ENCODE results near the gene PDCD5. TPM values are rescaled to one million over a fixed set of nuclear protein-coding genes. Genes with fewer than 3 reads are reported as not detected.

PDCD5 gene
- total RNA-seq, 1 experiment from 2014 or later, result 118 TPM

DNA sequence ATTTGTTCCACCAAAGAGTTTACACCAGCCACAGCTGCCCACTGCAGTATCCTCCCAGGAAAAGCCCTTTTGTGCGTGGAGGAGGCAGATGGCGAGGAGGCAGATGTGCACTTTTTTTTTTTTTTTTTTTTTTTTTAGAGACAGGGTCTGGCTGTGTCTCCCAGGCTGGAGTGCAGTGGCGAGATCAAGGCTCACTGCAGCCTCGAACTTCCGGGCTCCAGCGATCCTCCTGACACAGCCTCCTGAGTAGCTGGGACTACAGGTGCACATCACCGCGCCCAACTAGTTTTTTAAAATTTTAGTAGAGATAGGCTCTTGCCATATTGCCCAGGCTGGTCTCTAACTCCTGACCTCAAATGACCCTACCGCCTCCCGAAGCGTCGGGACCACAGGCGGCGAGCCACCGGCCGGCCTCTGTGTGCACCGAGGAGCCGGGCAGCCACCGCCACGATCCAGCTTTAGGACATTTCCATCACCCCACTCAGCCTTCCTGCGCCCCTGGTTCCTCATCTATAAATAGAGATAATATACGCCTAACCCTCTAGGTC is 563 bp upstream of the PDCD5 start:
- Mint-ChIP-seq H3K27ac (peak overlapping the region in 1 of 3 experiments; percentile 57; a peak in 1 of 7 replicates), H3K36me3 (ENCODE audit: insufficient read depth in 1 of 3, low read depth in 3 of 3) (peaks cover 8 to 31% (median 26%) of the 10 kb centered on the region in 3 experiments), H3K4me3 (peak overlapping the region; percentile 77 to 88), H3K27me3 (ENCODE audit: low read depth) (peaks cover 31% of the 10 kb centered on the region), H3K4me1 (peaks cover 8 to 9% of the 10 kb centered on the region in 2 experiments; a peak in 3 of 4 replicates), H3K9me3 (no peaks in the 10 kb centered on the region)
- DNase-seq, result peak; percentile 38
- Histone ChIP-seq H3K79me1 (ENCODE audit: insufficient read depth, low read depth, low read length, poor library complexity, severe bottlenecking) (peaks cover 5% of the 10 kb centered on the region), H3K14ac (ENCODE audit: insufficient read depth, low read length) (no peak overlapping the region), H3K23me2 (ENCODE audit: insufficient read length, low read depth, low read length, poor library complexity, severe bottlenecking) (peaks cover 4% of the 10 kb centered on the region), H3K4me2 (ENCODE audit: insufficient read depth, insufficient read length, low read length) (peak overlapping the region; percentile 52), H3K9me3 (ENCODE audit: control insufficient read depth, low read depth, low read length) (no peaks in the 10 kb centered on the region), H2AFZ (ENCODE audit: low read length) (no peak overlapping the region), H4K91ac (ENCODE audit: insufficient read length, low read depth, low read length) (no peak overlapping the region), H3K79me2 (ENCODE audit: insufficient read depth, low read length) (peaks cover 2% of the 10 kb centered on the region; the same call in 1 of the 2 replicates), H3K4ac (ENCODE audit: low read depth, low read length) (no peak overlapping the region), H2BK15ac (ENCODE audit: low read depth, low read length) (no peak overlapping the region), H3K27ac (ENCODE audit: insufficient read length, low read depth, low read length) (no peak overlapping the region), H3K23ac (ENCODE audit: insufficient read length, low read depth, low read length) (no peak overlapping the region), H2BK120ac (ENCODE audit: low read depth, low read length, poor library complexity, severe bottlenecking) (no peak overlapping the region), H3K18ac (ENCODE audit: insufficient read length, low read depth, low read length) (no peak overlapping the region), H2BK5ac (ENCODE audit: insufficient read length, low read length) (no peak overlapping the region), H4K8ac (replicated peaks; ENCODE audit: insufficient read length, low read depth, low read length) (no peak overlapping the region), H4K5ac (ENCODE audit: insufficient read length, low read depth, low read length) (no peak overlapping the region), H2AK5ac (ENCODE audit: insufficient read length, low read length) (no peak overlapping the region), H3K9ac (ENCODE audit: extremely low read depth, insufficient read length, low read length) (no peak overlapping the region), H3K56ac (ENCODE audit: insufficient read length, low read depth, low read length) (no peak overlapping the region), H3K4me1 (ENCODE audit: insufficient read depth, low read length) (no peaks in the 10 kb centered on the region), H2BK20ac (ENCODE audit: low read depth, low read length, poor library complexity, severe bottlenecking) (no peak overlapping the region), H4K20me1 (ENCODE audit: control insufficient read depth, insufficient read depth, insufficient read length) (no peaks in the 10 kb centered on the region), H2BK12ac (ENCODE audit: insufficient read length, low read depth, low read length) (no peak overlapping the region), H3K27me3 (ENCODE audit: insufficient read depth, low read length) (no peaks in the 10 kb centered on the region), H3T11ph (ENCODE audit: low read length) (no peak overlapping the region)
- WGBS (ENCODE audit: extremely low coverage, insufficient read length, low lambda C conversion rate), result no CpG with 5 or more reads among the region's 22 CpGs
- no peak for TF ChIP-seq CTCF (conservative IDR thresholded peaks at IDR 0.05)
